NT2/D1 (cell line): ENCODE results near the gene ZMYND11.

ENCODE experiments used
- DNase-seq: peaks from one replicate; pipeline ENCODE4 v3.0.0-alpha.2; 2011; ENCODE audit warnings: low read depth, low spot score
- H3K27me3 ChIP-seq: 2 replicates; pipeline ENCODE4 v1.6.0; 2011; ENCODE audit warnings: mild to moderate bottlenecking; ENCODE audit not compliant: insufficient read length, insufficient read depth
- H3K36me3 ChIP-seq: 2 replicates; pipeline ENCODE4 v1.6.1; 2011; ENCODE audit warnings: mild to moderate bottlenecking, low read length, mixed read lengths; ENCODE audit not compliant: insufficient read depth, insufficient read length
- H3K4me1 ChIP-seq: 2 replicates; pipeline ENCODE4 v1.5.1; 2011; ENCODE audit not compliant: insufficient read depth, insufficient read length
- H3K4me3 ChIP-seq: 2 replicates; pipeline ENCODE4 v1.5.1; 2011; ENCODE audit warnings: low read depth; ENCODE audit not compliant: insufficient read length
- H3K9ac ChIP-seq: 2 replicates; pipeline ENCODE4 v1.6.0; 2011; ENCODE audit warnings: low read depth; ENCODE audit not compliant: insufficient read length
- H3K9me3 ChIP-seq: 2 replicates; pipeline ENCODE4 v1.5.1; 2011; ENCODE audit warnings: mild to moderate bottlenecking, low read length; ENCODE audit not compliant: insufficient read depth
- SUZ12 ChIP-seq: IDR thresholded peaks from 2 replicates; pipeline ENCODE4 v1.6.1; 2011; ENCODE audit not compliant: insufficient read length, insufficient read depth; ENCODE audit errors: extremely low read depth
- YY1 ChIP-seq: IDR thresholded peaks from 2 replicates; pipeline ENCODE4 v1.6.1; 2011; ENCODE audit not compliant: insufficient read length, insufficient read depth
- ZNF274 ChIP-seq: IDR thresholded peaks from 2 replicates; pipeline ENCODE4 v1.6.1; 2011; ENCODE audit warnings: mild to moderate bottlenecking, low read depth, low read length

Gene ZMYND11

GRCh38 chr10:154348-154747 lies 19.1 kb downstream of the ZMYND11 start:
- Histone ChIP-seq H3K36me3 (no peaks in the 10 kb centered on the region), H3K4me3 (no peak overlapping the region), H3K9ac (no peak overlapping the region), H3K4me1 (no peaks in the 10 kb centered on the region), H3K9me3 (no peaks in the 10 kb centered on the region; the same call in 1 of the 2 replicates), H3K27me3 (no peaks in the 10 kb centered on the region)
- TF ChIP-seq ZNF274, result no peak
- TF ChIP-seq YY1, result no peak
- no peak for TF ChIP-seq SUZ12
- no peak for DNase-seq

DNA sequence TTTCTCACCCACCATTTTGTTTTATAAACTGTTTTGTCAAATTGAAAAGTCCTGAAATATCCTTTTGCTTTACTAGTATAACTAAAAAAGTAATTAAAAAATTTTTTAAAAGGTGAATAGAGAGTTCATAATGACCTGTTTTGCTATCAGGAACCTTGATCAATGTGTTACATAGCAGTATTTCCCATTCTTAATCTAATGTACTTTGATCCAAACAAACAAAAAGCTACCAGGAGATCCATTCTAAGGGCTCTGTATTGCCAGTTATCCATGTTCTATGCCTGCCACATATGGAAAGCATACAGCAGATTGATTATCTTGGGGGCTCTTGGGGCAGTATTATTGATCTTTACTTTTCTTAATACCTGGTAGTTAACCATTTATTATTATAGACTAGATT lies 32.1 kb downstream of the ZMYND11 start:
- Histone ChIP-seq H3K4me1 (no peaks in the 10 kb centered on the region), H3K4me3 (no peak overlapping the region), H3K9me3 (no peaks in the 10 kb centered on the region), H3K9ac (no peak overlapping the region), H3K36me3 (no peaks in the 10 kb centered on the region), H3K27me3 (no peaks in the 10 kb centered on the region)
- DNase-seq, result no peak
- TF ChIP-seq SUZ12, result no peak
- no peak for TF ChIP-seq YY1
- TF ChIP-seq ZNF274, result no peak

DNA sequence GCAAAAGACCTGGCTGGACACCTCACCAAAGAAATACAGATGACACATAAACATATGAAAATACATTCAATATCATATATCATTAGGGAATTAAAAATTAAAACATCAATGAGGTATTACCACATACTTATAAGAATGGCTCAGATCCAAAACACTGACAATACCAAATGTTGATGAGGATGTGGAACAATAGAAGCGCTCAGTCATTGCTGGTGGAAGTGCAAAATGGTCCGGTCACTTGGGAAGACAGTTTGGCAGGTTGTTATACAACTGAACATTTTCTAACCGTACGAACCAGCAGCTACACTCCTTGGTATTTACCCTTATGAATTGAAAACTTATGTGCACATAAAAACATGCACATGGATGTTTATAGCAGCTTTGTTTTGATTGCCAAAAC lies 38.5 kb downstream of the ZMYND11 start:
- Histone ChIP-seq H3K4me1 (no peaks in the 10 kb centered on the region), H3K9me3 (no peaks in the 10 kb centered on the region), H3K9ac (no peak overlapping the region), H3K36me3 (no peaks in the 10 kb centered on the region), H3K4me3 (no peak overlapping the region), H3K27me3 (no peaks in the 10 kb centered on the region)
- no peak for DNase-seq
- TF ChIP-seq ZNF274, result no peak

DNA sequence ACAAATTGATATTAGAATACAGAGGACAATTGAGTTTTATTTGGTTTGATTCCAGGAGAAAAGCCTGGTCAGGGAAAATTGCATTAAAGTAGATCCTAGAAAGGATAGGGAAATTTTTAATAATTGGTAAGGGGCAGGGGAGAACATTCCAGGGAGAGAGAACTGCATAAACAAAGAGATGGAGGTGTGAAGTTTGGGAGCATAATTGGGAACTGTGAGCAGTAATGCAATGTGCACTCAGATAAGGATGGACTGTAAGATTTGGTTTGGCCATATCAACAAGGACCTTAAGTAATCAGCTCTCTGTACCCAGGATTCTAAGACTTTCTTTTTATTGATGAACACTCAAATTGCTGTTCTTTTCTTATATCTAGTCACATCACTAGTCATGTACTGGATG lies 41.4 kb downstream of the ZMYND11 start:
- no peak for DNase-seq
- TF ChIP-seq YY1, result no peak
- no peaks in the 10 kb centered on the region for H3K4me1 ChIP-seq
- no peaks in the 10 kb centered on the region for H3K9me3 ChIP-seq
- no peak overlapping the region for H3K4me3 ChIP-seq
- no peaks in the 10 kb centered on the region for H3K27me3 ChIP-seq
- no peak overlapping the region for H3K9ac ChIP-seq
- peaks cover 6% of the 10 kb centered on the region for H3K36me3 ChIP-seq

GRCh38 chr10:178208-178607 lies 43.0 kb downstream of the ZMYND11 start:
- Histone ChIP-seq H3K4me3 (no peak overlapping the region), H3K4me1 (no peaks in the 10 kb centered on the region), H3K36me3 (peaks cover 13% of the 10 kb centered on the region), H3K27me3 (no peaks in the 10 kb centered on the region), H3K9ac (no peak overlapping the region), H3K9me3 (no peaks in the 10 kb centered on the region)
- no peak for DNase-seq
- no peak for TF ChIP-seq YY1
- TF ChIP-seq SUZ12, result no peak
- no peak for TF ChIP-seq ZNF274

- H3K9ac ChIP-seq, result no peak overlapping the region
- no peak overlapping the region for H3K4me3 ChIP-seq
- H3K27me3 ChIP-seq, result no peaks in the 10 kb centered on the region
- peaks cover 18% of the 10 kb centered on the region for H3K36me3 ChIP-seq
- TF ChIP-seq YY1, result no peak
- no peak for TF ChIP-seq SUZ12
- TF ChIP-seq ZNF274, result no peak
- no peak for DNase-seq
- no peaks in the 10 kb centered on the region for H3K4me1 ChIP-seq
- H3K9me3 ChIP-seq, result no peaks in the 10 kb centered on the region
Measured at GRCh38 chr10:178723-179122, 43.5 kb downstream of the ZMYND11 start.

DNA sequence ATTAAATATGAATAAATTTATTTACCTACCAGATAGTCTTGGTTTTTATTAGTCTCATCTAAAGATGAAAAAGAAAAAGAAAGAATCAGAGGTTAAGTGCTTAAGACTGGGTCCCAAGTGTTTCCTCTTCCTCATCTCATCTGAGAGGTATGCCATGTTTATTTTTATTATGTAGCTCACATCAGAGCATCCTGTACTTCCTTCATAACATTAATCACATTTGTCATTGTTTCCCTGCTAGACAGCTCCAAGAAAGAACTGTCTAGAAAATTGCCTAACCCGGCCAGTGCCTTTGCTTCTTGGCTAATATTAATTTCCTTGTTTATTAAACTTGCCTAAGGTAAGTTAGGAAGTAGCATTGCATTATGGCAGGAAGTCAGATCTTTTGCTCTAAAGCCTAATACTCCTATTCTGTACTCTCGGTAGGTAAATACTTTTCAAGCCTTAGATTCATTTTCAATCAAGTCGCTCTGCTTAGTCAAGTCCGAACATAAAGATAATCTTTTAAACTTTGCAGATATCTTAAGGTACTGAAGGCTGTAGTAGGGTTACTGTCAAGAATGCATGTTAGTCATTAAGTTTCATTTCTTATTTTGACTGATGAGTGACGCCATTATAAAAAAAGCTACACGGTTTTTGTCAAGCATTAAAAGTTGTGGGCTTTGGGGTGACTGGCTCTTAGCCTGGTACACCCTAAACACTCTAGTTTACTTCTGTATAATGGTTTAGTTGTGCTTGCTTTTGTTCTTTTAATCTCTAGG lies 47.4 kb downstream of the ZMYND11 start:
- TF ChIP-seq YY1 (no peak), ZNF274 (no peak), SUZ12 (no peak)
- H3K4me1 ChIP-seq, result no peaks in the 10 kb centered on the region
- no peaks in the 10 kb centered on the region for H3K27me3 ChIP-seq
- H3K4me3 ChIP-seq, result no peak overlapping the region
- DNase-seq, result no peak
- no peak overlapping the region for H3K9ac ChIP-seq
- H3K9me3 ChIP-seq, result no peaks in the 10 kb centered on the region
- peaks cover 19% of the 10 kb centered on the region for H3K36me3 ChIP-seq

- no peak overlapping the region for H3K4me3 ChIP-seq
- DNase-seq, result no peak
- no peaks in the 10 kb centered on the region for H3K4me1 ChIP-seq
- H3K27me3 ChIP-seq, result no peaks in the 10 kb centered on the region
- no peaks in the 10 kb centered on the region for H3K9me3 ChIP-seq
- H3K9ac ChIP-seq, result no peak overlapping the region
- H3K36me3 ChIP-seq, result peaks cover 19% of the 10 kb centered on the region
- TF ChIP-seq SUZ12, result no peak
- no peak for TF ChIP-seq ZNF274
- no peak for TF ChIP-seq YY1
Measured at GRCh38 chr10:184174-184573, 48.9 kb downstream of the ZMYND11 start.
